Cardiac muscle cell (in vitro differentiated cells and primary cell): ENCODE data around the gene FIGN. TPM values are rescaled to one million over a fixed set of nuclear protein-coding genes. Genes with fewer than 3 reads are reported as not detected.

Source experiments
- DNase-seq, 2 donors: peaks; one replicate each; pipeline versions ENCODE4 v3.0.0 to v3.0.0-alpha.2; 2010 to 2017; ENCODE audit warnings: low read depth in 1 of 2, low spot score in 1 of 2
- H3K27ac ChIP-seq: fragments of 200-600 bp; sonication (generic); 2 replicates; pipeline ENCODE4 v1.5.1; 2016
- H3K27me3 ChIP-seq: fragments of 200-600 bp; sonication (generic); 2 replicates; pipeline ENCODE4 v1.6.0; 2016; ENCODE audit warnings: control low read depth
- H3K36me3 ChIP-seq: fragments of 200-600 bp; sonication (generic); 2 replicates; pipeline ENCODE4 v1.5.1; 2016; ENCODE audit warnings: control low read depth
- H3K4me1 ChIP-seq: fragments of 200-600 bp; sonication (generic); 2 replicates; pipeline ENCODE4 v1.8.1; 2017; ENCODE audit warnings: low read depth, mild to moderate bottlenecking, mixed run types
- H3K4me3 ChIP-seq: fragments of 200-600 bp; sonication (generic); 2 replicates; pipeline ENCODE4 v1.5.1; 2016; ENCODE audit warnings: mild to moderate bottlenecking
- H3K9me3 ChIP-seq: fragments of 200-600 bp; sonication (generic); 2 replicates; pipeline ENCODE4 v1.5.1; 2017; ENCODE audit warnings: low read depth, mild to moderate bottlenecking, control low read depth
- CTCF ChIP-seq: IDR thresholded peaks from 2 replicates; pipeline ENCODE4 v1.5.1; 2012; ENCODE audit warnings: low read depth, mild to moderate bottlenecking, low read length
- polyA plus RNA-seq: library from polyadenylated mRNA; unstranded; fragments of >200 nt; fragmentation: Nextera tagmentation; extraction: Ambion mirVana; gene quantifications from 2 replicates; pipeline ENCODE4 v1.2.1, GENCODE V29; 2016
- total RNA-seq: library from RNA; depleted of rRNA; stranded (reverse); fragments of >200 nt; gene quantifications from 2 replicates; pipeline ENCODE4 v1.2.3, GENCODE V29; 2016

The FIGN gene
- total and polyA plus RNA-seq, 2 experiments from 2014 or later, result 12.6 to 51.0 TPM

- no peaks in the 10 kb centered on the region for H3K9me3 ChIP-seq
- H3K4me3 ChIP-seq, result no peak overlapping the region
- no peak overlapping the region for H3K27ac ChIP-seq
- no peak for DNase-seq
- no peaks in the 10 kb centered on the region for H3K27me3 ChIP-seq
- no peak for TF ChIP-seq CTCF
- H3K4me1 ChIP-seq, result peaks cover 73% of the 10 kb centered on the region
- no peaks in the 10 kb centered on the region for H3K36me3 ChIP-seq
Measured at GRCh38 chr2:163711258-163711657, 24.6 kb downstream of the FIGN start.

GRCh38 chr2:163709270-163709669 lies 26.5 kb downstream of the FIGN start:
- no peak overlapping the region for H3K27ac ChIP-seq
- no peak for DNase-seq
- H3K9me3 ChIP-seq, result no peaks in the 10 kb centered on the region
- H3K27me3 ChIP-seq, result no peaks in the 10 kb centered on the region
- peaks cover 56% of the 10 kb centered on the region for H3K4me1 ChIP-seq
- no peak overlapping the region for H3K4me3 ChIP-seq
- no peak for TF ChIP-seq CTCF
- H3K36me3 ChIP-seq, result no peaks in the 10 kb centered on the region

- Histone ChIP-seq H3K4me1 (peaks cover 53% of the 10 kb centered on the region), H3K36me3 (no peaks in the 10 kb centered on the region), H3K9me3 (no peaks in the 10 kb centered on the region), H3K27me3 (no peaks in the 10 kb centered on the region), H3K4me3 (no peak overlapping the region), H3K27ac (no peak overlapping the region)
- no peak for TF ChIP-seq CTCF
- no peak for DNase-seq
Measured at GRCh38 chr2:163708265-163708664, 27.5 kb downstream of the FIGN start.

DNA sequence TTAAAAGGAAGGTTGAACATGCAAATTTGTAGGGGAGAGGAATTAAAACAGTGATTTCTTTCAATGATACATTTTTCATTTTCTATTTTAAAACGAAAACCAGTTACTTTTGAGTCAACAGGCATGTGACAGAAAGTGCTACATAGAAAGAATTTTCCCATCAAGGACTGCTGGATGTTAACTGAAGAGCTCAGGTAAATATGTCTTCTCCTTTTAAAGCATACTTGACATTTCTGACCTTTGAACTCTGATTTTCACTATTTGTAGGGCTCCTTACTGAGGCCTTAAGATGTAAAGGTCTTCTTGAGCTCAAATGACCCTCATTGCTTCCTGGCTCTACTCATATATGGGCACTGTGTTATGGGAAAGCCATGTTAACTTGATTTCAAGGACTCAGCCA lies 32.4 kb downstream of the FIGN start:
- no peak for DNase-seq
- no peaks in the 10 kb centered on the region for H3K27me3 ChIP-seq
- H3K36me3 ChIP-seq, result no peaks in the 10 kb centered on the region
- no peaks in the 10 kb centered on the region for H3K9me3 ChIP-seq
- H3K4me1 ChIP-seq, result peaks cover 61% of the 10 kb centered on the region
- no peak for TF ChIP-seq CTCF
- no peak overlapping the region for H3K4me3 ChIP-seq
- peak overlapping the region; percentile 83 for H3K27ac ChIP-seq

DNA sequence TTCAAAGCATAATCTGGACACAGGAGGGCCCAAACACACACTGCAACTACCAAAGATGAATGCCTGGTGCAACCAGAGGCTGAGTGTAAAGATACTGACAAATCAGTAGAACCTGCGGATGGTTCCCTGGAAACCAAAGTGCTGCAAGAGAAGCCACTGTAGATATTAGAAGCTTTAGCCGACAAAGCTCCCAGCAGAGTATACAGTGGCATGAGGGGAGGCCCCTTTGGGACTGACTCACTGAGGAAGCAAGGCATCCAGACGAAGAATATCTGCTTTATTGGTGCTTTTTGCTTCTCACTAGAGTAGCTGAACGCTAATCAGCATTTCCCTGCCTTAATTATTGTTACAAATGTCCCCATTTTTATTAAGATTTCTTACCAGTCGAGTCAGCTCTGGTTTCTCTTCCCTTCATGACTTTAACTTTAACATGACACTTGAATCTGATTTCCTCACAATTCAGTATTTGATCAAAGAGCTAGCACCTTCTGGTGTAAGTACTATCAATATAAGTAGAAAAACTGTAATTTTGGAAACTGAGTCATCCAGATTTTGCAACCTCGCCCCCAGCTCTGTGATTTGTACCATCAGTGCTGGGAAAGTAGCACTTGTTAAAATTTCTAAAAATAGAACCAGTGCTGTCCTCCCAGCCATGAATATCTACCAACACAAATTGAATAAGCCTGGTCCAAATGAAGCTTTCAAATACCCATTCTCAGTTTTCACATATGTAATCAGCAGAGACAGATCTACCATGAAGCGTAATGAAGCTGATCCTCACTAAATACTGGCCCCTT lies 34.2 kb downstream of the FIGN start:
- H3K9me3 ChIP-seq, result no peaks in the 10 kb centered on the region
- H3K36me3 ChIP-seq, result no peaks in the 10 kb centered on the region
- no peak for TF ChIP-seq CTCF
- no peaks in the 10 kb centered on the region for H3K27me3 ChIP-seq
- no peak for DNase-seq
- no peak overlapping the region for H3K4me3 ChIP-seq
- H3K4me1 ChIP-seq, result peaks cover 66% of the 10 kb centered on the region
- H3K27ac ChIP-seq, result peak overlapping the region; percentile 83
